ENCODE data around the gene LENEP. TPM values are rescaled to one million over a fixed set of nuclear protein-coding genes. Genes with fewer than 3 reads are reported as not detected.

LENEP gene
- total and polyA plus RNA-seq, 2 of the 8 experiments (the other 6 are each of a cell fraction or from before 2014, with no cell fraction given) = 1.3 TPM; not detected in 1

- TF ChIP-seq, protein P1, sequence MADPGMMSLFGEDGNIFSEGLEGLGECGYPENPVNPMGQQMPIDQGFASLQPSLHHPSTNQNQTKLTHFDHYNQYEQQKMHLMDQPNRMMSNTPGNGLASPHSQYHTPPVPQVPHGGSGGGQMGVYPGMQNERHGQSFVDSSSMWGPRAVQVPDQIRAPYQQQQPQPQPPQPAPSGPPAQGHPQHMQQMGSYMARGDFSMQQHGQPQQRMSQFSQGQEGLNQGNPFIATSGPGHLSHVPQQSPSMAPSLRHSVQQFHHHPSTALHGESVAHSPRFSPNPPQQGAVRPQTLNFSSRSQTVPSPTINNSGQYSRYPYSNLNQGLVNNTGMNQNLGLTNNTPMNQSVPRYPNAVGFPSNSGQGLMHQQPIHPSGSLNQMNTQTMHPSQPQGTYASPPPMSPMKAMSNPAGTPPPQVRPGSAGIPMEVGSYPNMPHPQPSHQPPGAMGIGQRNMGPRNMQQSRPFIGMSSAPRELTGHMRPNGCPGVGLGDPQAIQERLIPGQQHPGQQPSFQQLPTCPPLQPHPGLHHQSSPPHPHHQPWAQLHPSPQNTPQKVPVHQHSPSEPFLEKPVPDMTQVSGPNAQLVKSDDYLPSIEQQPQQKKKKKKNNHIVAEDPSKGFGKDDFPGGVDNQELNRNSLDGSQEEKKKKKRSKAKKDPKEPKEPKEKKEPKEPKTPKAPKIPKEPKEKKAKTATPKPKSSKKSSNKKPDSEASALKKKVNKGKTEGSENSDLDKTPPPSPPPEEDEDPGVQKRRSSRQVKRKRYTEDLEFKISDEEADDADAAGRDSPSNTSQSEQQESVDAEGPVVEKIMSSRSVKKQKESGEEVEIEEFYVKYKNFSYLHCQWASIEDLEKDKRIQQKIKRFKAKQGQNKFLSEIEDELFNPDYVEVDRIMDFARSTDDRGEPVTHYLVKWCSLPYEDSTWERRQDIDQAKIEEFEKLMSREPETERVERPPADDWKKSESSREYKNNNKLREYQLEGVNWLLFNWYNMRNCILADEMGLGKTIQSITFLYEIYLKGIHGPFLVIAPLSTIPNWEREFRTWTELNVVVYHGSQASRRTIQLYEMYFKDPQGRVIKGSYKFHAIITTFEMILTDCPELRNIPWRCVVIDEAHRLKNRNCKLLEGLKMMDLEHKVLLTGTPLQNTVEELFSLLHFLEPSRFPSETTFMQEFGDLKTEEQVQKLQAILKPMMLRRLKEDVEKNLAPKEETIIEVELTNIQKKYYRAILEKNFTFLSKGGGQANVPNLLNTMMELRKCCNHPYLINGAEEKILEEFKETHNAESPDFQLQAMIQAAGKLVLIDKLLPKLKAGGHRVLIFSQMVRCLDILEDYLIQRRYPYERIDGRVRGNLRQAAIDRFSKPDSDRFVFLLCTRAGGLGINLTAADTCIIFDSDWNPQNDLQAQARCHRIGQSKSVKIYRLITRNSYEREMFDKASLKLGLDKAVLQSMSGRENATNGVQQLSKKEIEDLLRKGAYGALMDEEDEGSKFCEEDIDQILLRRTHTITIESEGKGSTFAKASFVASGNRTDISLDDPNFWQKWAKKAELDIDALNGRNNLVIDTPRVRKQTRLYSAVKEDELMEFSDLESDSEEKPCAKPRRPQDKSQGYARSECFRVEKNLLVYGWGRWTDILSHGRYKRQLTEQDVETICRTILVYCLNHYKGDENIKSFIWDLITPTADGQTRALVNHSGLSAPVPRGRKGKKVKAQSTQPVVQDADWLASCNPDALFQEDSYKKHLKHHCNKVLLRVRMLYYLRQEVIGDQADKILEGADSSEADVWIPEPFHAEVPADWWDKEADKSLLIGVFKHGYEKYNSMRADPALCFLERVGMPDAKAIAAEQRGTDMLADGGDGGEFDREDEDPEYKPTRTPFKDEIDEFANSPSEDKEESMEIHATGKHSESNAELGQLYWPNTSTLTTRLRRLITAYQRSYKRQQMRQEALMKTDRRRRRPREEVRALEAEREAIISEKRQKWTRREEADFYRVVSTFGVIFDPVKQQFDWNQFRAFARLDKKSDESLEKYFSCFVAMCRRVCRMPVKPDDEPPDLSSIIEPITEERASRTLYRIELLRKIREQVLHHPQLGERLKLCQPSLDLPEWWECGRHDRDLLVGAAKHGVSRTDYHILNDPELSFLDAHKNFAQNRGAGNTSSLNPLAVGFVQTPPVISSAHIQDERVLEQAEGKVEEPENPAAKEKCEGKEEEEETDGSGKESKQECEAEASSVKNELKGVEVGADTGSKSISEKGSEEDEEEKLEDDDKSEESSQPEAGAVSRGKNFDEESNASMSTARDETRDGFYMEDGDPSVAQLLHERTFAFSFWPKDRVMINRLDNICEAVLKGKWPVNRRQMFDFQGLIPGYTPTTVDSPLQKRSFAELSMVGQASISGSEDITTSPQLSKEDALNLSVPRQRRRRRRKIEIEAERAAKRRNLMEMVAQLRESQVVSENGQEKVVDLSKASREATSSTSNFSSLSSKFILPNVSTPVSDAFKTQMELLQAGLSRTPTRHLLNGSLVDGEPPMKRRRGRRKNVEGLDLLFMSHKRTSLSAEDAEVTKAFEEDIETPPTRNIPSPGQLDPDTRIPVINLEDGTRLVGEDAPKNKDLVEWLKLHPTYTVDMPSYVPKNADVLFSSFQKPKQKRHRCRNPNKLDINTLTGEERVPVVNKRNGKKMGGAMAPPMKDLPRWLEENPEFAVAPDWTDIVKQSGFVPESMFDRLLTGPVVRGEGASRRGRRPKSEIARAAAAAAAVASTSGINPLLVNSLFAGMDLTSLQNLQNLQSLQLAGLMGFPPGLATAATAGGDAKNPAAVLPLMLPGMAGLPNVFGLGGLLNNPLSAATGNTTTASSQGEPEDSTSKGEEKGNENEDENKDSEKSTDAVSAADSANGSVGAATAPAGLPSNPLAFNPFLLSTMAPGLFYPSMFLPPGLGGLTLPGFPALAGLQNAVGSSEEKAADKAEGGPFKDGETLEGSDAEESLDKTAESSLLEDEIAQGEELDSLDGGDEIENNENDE (IDR thresholded peaks at IDR 0.05; ENCODE audit: insufficient replicate concordance, low read length) = no peak
Observed at GRCh38 chr1:154996966-154997701, 3.7 kb downstream of the LENEP start (continued).
